ENCODE results near the gene PRKAG3.

DNA sequence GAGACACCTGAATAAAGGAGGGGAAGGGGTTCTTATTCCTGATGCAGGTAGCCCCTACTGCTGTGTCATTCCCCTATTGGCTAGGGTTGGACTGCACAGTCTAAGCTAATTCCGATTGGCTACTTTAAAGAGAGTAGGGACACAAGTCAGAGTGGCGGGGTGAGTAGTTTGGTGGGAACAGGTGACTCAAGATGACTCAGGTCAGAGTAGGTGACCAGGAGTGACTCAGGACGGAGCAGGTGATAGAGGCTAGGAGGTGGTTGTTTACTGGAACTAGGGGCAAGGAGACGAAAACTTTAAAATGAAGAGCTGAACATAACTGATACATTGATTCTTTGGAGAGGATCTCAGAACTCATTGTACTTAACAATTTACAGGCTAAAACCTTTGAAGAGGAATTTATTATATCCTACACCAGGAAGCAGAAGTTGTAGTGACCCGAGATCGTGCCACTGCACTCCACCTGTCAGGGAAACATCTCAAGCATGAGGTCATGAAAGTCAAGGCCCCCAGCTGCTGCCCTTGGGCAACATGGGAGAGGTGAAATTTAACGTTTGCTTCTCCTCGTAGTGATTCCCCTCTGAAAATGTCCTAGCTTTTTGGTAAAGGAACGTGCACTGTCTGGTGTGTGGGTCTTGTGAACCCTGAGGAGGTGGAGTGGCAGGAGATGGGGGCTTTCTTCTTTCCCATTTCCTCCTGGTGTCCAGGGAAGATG lies 54.2 kb downstream of the PRKAG3 start:
- TF ChIP-seq, protein P1, sequence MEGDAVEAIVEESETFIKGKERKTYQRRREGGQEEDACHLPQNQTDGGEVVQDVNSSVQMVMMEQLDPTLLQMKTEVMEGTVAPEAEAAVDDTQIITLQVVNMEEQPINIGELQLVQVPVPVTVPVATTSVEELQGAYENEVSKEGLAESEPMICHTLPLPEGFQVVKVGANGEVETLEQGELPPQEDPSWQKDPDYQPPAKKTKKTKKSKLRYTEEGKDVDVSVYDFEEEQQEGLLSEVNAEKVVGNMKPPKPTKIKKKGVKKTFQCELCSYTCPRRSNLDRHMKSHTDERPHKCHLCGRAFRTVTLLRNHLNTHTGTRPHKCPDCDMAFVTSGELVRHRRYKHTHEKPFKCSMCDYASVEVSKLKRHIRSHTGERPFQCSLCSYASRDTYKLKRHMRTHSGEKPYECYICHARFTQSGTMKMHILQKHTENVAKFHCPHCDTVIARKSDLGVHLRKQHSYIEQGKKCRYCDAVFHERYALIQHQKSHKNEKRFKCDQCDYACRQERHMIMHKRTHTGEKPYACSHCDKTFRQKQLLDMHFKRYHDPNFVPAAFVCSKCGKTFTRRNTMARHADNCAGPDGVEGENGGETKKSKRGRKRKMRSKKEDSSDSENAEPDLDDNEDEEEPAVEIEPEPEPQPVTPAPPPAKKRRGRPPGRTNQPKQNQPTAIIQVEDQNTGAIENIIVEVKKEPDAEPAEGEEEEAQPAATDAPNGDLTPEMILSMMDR (IDR thresholded peaks at IDR 0.05; ENCODE audit: borderline replicate concordance, extremely low read depth, low read length, poor library complexity, severe bottlenecking) = no peak
- no peak for TF ChIP-seq EZH2 (IDR thresholded peaks at IDR 0.05; ENCODE audit: borderline replicate concordance, low read depth, low read length, severe bottlenecking)
